HepG2 (cell line): Measurements from ENCODE around the gene DROSHA. TPM values are rescaled to one million over a fixed set of nuclear protein-coding genes. Genes with fewer than 3 reads are reported as not detected.

Experiments used
- ATAC-seq: fragments of 200-7000 bp; cut with Tn5 transposase; 3 replicates; pipeline ENCODE4 v1.9.1; 2020; ENCODE audit warnings: mild to moderate bottlenecking, moderate library complexity
- BruUV-seq: library from RNA; stranded (reverse); fragments of 400-500 nt; replicated peaks from 2 replicates; lab custom pipeline; 2021; lab: Mats Ljungman, UMichigan
- CTCF ChIA-PET: fragments of 300-600 bp; formaldehyde crosslinking; extraction: SDS; loops from one replicate; lab custom pipeline; 2021; ENCODE audit warnings: low total read pairs, inconsistent platforms, low intra/inter-chr PET ratio; lab: Yijun Ruan, JAX
- POLR2A ChIA-PET: fragments of 350-600 bp; sonication (Branson Sonifier 250); formaldehyde crosslinking; loops from one replicate; lab custom pipeline; 2020; ENCODE audit warnings: antibody characterized with exemption, inconsistent platforms; lab: Yijun Ruan, JAX
- DNase-seq: peaks from one replicate; pipeline ENCODE4 v3.0.0-alpha.2; 2015; ENCODE audit warnings: low spot score
- FAIRE-seq: peaks from 3 replicates; lab custom pipeline; 2011; peaks lifted over from hg19 to GRCh38; lab: Jason Lieb, UNC
- H2AFZ ChIP-seq: one replicate; pipeline ENCODE4 v1.6.1; 2011; ENCODE audit warnings: low read length, inconsistent platforms
- H3K27ac ChIP-seq: fragments of 300-600 bp; 3 replicates; pipeline ENCODE4 v1.8.0; 2011; ENCODE audit warnings: mixed run types, mild to moderate bottlenecking, mixed read lengths, low read length, inconsistent platforms; ENCODE audit not compliant: insufficient read depth; ENCODE audit errors: extremely low read length
- H3K27me3 ChIP-seq, 2 experiments: fragments of 200-600 bp in 1 of 2; 2 replicates in 1 of 2; 3 replicates in 1 of 2; pipeline versions ENCODE4 v1.6.0 to v1.8.0; 2011; ENCODE audit warnings: low read length in 2 of 2, mild to moderate bottlenecking in 2 of 2, moderate library complexity in 2 of 2, inconsistent platforms in 1 of 2; ENCODE audit not compliant: insufficient read depth in 2 of 2, control insufficient read depth in 1 of 2
- H3K36me3 ChIP-seq, 2 experiments: fragments of 200-600 bp in 1 of 2; replicated peaks in 1 of 2; 2 replicates in 1 of 2; 3 replicates in 1 of 2; pipeline versions ENCODE4 v1.5.1 to v1.8.0; 2011; ENCODE audit warnings: low read length in 2 of 2, inconsistent platforms in 1 of 2; ENCODE audit not compliant: insufficient read depth in 2 of 2, control insufficient read depth in 1 of 2
- H3K4me1 ChIP-seq: 2 replicates; pipeline ENCODE4 v1.5.1; 2012; ENCODE audit warnings: low read length, inconsistent platforms; ENCODE audit not compliant: insufficient read depth
- H3K4me2 ChIP-seq: 2 replicates; pipeline ENCODE4 v1.6.0; 2011; ENCODE audit warnings: low read depth, low read length, inconsistent platforms
- H3K4me3 ChIP-seq, 3 experiments: fragments of 200-600 bp in 1 of 3; sonication (generic), shearing (Covaris generic) in 1 of 3; replicated peaks in 1 of 3; 2 replicates each; pipeline ENCODE4 v1.5.1; 2011 to 2016; ENCODE audit warnings: low read length in 3 of 3, inconsistent platforms in 2 of 3, low read depth in 2 of 3, mild to moderate bottlenecking in 2 of 3, control low read depth in 1 of 3, mixed read lengths in 1 of 3; ENCODE audit not compliant: insufficient read depth in 1 of 3
- H3K79me2 ChIP-seq: one replicate; pipeline ENCODE4 v1.6.1; 2011; ENCODE audit warnings: low read length, inconsistent platforms; ENCODE audit not compliant: insufficient read depth
- H3K9ac ChIP-seq: 2 replicates; pipeline ENCODE4 v1.6.0; 2011; ENCODE audit warnings: mild to moderate bottlenecking, low read depth, low read length, inconsistent platforms; ENCODE audit not compliant: insufficient read depth
- H3K9me3 ChIP-seq: 2 replicates; pipeline ENCODE4 v1.5.1; 2012; ENCODE audit warnings: mild to moderate bottlenecking, low read length
- H4K20me1 ChIP-seq: 2 replicates; pipeline ENCODE4 v1.6.0; 2011; ENCODE audit warnings: inconsistent platforms, mild to moderate bottlenecking, low read length, moderate library complexity; ENCODE audit not compliant: insufficient read depth
- BHLHE40 ChIP-seq: IDR thresholded peaks from 2 replicates; pipeline ENCODE4 v1.6.1; 2011; ENCODE audit warnings: low read length, improper control_type of control experiment
- GABPB1 ChIP-seq: IDR thresholded peaks from 2 replicates; pipeline ENCODE4 v1.6.1; 2016; ENCODE audit warnings: mild to moderate bottlenecking, missing genetic modification reagents, moderate library complexity, missing compliant biosample characterization
- REPIN1 ChIP-seq: sonication (generic); formaldehyde crosslinking; IDR thresholded peaks from 2 replicates; pipeline ENCODE4 v1.8.0; 2022; ENCODE audit warnings: missing genetic modification reagents, low read depth, mild to moderate bottlenecking, borderline replicate concordance
- SAFB2 ChIP-seq: sonication (generic); formaldehyde crosslinking; IDR thresholded peaks from 2 replicates; pipeline ENCODE4 v1.5.1; 2020; ENCODE audit warnings: missing genetic modification reagents, low read depth, mild to moderate bottlenecking, borderline replicate concordance
- SALL2 ChIP-seq: sonication (generic); formaldehyde crosslinking; IDR thresholded peaks from 2 replicates; pipeline ENCODE4 v1.8.1; 2023; ENCODE audit warnings: mild to moderate bottlenecking, missing genetic modification reagents, inconsistent platforms
- ZFY ChIP-seq: sonication (generic); formaldehyde crosslinking; IDR thresholded peaks from 2 replicates; pipeline ENCODE4 v1.4.0; 2020; ENCODE audit warnings: missing genetic modification reagents
- ZNF460 ChIP-seq: sonication (generic); formaldehyde crosslinking; IDR thresholded peaks from 2 replicates; pipeline ENCODE4 v1.5.1; 2020; ENCODE audit warnings: missing genetic modification reagents, mild to moderate bottlenecking, borderline replicate concordance
- in situ Hi-C: cut with HindIII; loops from 2 replicates; pipeline ENCODE4 v1.10.0; 2017; ENCODE audit warnings: low pct_unique_long_range_greater_than_20kb; ENCODE audit not compliant: extremely low pct_ligation_motif_present
- intact Hi-C: fragments of 100-400 bp; cut with micrococcal nuclease; formaldehyde crosslinking; loops from one replicate; pipeline ENCODE4 v1.10.0; 2022; ENCODE audit not compliant: unreplicated experiment
- polyA plus RNA-seq, 8 experiments: library from polyadenylated mRNA; depleted of rRNA in 3 of 8; stranded (reverse) in 7 of 8; unstranded in 1 of 8; fragments of >200 nt; fragmentation: Illumina TruSeq in 4 of 8; extraction: Trizol in 4 of 8; gene quantifications; 2 replicates each; pipeline versions ENCODE4 v1.2.1 to v1.2.3, GENCODE V29; 2011 to 2016; ENCODE audit warnings: low read depth in 4 of 8, missing spikeins in 1 of 8, mixed read lengths in 1 of 8; ENCODE audit not compliant: insufficient read depth in 1 of 8
- total RNA-seq, 5 experiments: library from RNA; depleted of rRNA; stranded (reverse); fragments of >200 nt; fragmentation: Illumina TruSeq; extraction: Trizol; gene quantifications; 2 replicates each; pipeline ENCODE4 v1.2.3, GENCODE V29; 2016; ENCODE audit warnings: low read depth in 1 of 5
- TF ChIP-seq, protein P1 (sequence below): sonication (generic); formaldehyde crosslinking; IDR thresholded peaks from 2 replicates; pipeline ENCODE4 v1.4.0; 2020; ENCODE audit warnings: missing genetic modification reagents
- TF ChIP-seq, protein P2 (sequence below): sonication (generic); formaldehyde crosslinking; IDR thresholded peaks from 2 replicates; pipeline ENCODE4 v1.5.0; 2020; ENCODE audit warnings: mild to moderate bottlenecking, low read depth, missing genetic modification reagents, borderline replicate concordance

Gene DROSHA
- total and polyA plus RNA-seq, 2 of the 13 experiments (the other 11 are each of a cell fraction or from before 2014, with no cell fraction given) = 22.3 to 29.4 TPM

DNA sequence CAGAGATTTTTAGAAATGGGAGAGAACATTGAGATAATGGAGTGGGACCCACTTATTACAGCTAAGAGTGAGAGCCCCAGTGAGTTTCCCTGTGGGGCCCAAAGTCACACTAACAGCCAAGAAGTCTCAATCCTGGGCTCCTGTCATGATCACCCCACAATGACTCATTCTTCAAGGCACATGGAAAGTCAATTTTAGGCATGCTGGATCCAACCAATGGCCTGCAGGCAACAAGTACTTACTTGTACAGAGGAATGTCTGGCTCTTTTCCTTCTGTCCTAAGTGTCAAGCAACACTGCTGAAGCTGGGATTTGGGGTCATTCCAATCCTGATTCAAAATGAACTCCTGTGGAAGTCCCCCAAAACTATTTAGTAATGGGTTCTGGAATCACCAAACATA, 123.1 kb downstream of the DROSHA start:
- DNase-seq = no peak
- H3K27ac ChIP-seq = no peak overlapping the region
- no peak for ATAC-seq
- no peak overlapping the region for H3K4me3 ChIP-seq
- no peaks in the 10 kb centered on the region for H3K9me3 ChIP-seq
- intact Hi-C loops (no loop called here), in situ Hi-C loops (no loop called here)
- H3K27me3 ChIP-seq = no peaks in the 10 kb centered on the region
- H3K79me2 ChIP-seq = no peaks in the 10 kb centered on the region
- no peak overlapping the region for H3K4me2 ChIP-seq
- ChIA-PET CTCF (no interaction called here), POLR2A (no interaction called here)
- FAIRE-seq = no peak
- H4K20me1 ChIP-seq = no peaks in the 10 kb centered on the region
- no TSS peak for BruUV-seq
- H3K9ac ChIP-seq = no peak overlapping the region
- H3K36me3 ChIP-seq = peaks cover 11 to 59% of the 10 kb centered on the region in 2 experiments; a peak in 4 of 5 replicates
- TF ChIP-seq SALL2 (CRISPR knock-in tag) (no peak), ZNF460 (CRISPR knock-in tag) (no peak), BHLHE40 (no peak), ZFY (no peak), GABPB1 (CRISPR knock-in tag) (no peak), REPIN1 (CRISPR knock-in tag) (no peak), SAFB2 (CRISPR knock-in tag) (no peak)
- TF ChIP-seq, protein P1, sequence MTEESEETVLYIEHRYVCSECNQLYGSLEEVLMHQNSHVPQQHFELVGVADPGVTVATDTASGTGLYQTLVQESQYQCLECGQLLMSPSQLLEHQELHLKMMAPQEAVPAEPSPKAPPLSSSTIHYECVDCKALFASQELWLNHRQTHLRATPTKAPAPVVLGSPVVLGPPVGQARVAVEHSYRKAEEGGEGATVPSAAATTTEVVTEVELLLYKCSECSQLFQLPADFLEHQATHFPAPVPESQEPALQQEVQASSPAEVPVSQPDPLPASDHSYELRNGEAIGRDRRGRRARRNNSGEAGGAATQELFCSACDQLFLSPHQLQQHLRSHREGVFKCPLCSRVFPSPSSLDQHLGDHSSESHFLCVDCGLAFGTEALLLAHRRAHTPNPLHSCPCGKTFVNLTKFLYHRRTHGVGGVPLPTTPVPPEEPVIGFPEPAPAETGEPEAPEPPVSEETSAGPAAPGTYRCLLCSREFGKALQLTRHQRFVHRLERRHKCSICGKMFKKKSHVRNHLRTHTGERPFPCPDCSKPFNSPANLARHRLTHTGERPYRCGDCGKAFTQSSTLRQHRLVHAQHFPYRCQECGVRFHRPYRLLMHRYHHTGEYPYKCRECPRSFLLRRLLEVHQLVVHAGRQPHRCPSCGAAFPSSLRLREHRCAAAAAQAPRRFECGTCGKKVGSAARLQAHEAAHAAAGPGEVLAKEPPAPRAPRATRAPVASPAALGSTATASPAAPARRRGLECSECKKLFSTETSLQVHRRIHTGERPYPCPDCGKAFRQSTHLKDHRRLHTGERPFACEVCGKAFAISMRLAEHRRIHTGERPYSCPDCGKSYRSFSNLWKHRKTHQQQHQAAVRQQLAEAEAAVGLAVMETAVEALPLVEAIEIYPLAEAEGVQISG (CRISPR knock-in tag) = no peak
- TF ChIP-seq, protein P2, sequence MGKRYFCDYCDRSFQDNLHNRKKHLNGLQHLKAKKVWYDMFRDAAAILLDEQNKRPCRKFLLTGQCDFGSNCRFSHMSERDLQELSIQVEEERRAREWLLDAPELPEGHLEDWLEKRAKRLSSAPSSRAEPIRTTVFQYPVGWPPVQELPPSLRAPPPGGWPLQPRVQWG (CRISPR knock-in tag) = no peak
- no peak overlapping the region for H2AFZ ChIP-seq
- no peaks in the 10 kb centered on the region for H3K4me1 ChIP-seq
